H9 (cell line): ENCODE measurements around the gene CDK12. TPM values are rescaled to one million over a fixed set of nuclear protein-coding genes. Genes with fewer than 3 reads are reported as not detected.

ENCODE experiments used
- DNase-seq: peaks from one replicate; pipeline ENCODE4 v3.0.0-alpha.2; 2017
- H2AFZ ChIP-seq: one replicate; pipeline ENCODE4 v1.6.1; 2013; ENCODE audit warnings: mild to moderate bottlenecking, low read length, control low read depth, moderate library complexity
- H2AK5ac ChIP-seq: 2 replicates; pipeline ENCODE4 v1.6.1; 2013; ENCODE audit warnings: low read length, control low read depth, mixed read lengths; ENCODE audit not compliant: insufficient read length
- H2BK120ac ChIP-seq: one replicate; pipeline ENCODE4 v1.6.1; 2013; ENCODE audit warnings: low read depth, mild to moderate bottlenecking, low read length, control low read depth, inconsistent platforms; ENCODE audit not compliant: poor library complexity, severe bottlenecking
- H2BK12ac ChIP-seq: 2 replicates; pipeline ENCODE4 v1.6.1; 2013; ENCODE audit warnings: low read length, control low read depth, mixed read lengths, low read depth; ENCODE audit not compliant: insufficient read length
- H2BK15ac ChIP-seq: 2 replicates; pipeline ENCODE4 v1.6.1; 2013; ENCODE audit warnings: low read depth, low read length, control low read depth
- H2BK20ac ChIP-seq: one replicate; pipeline ENCODE4 v1.6.1; 2013; ENCODE audit warnings: low read depth, mild to moderate bottlenecking, low read length, control low read depth, inconsistent platforms; ENCODE audit not compliant: poor library complexity, severe bottlenecking
- H2BK5ac ChIP-seq: 2 replicates; pipeline ENCODE4 v1.6.1; 2013; ENCODE audit warnings: low read length, control low read depth, mixed read lengths; ENCODE audit not compliant: insufficient read length
- H3K14ac ChIP-seq: 2 replicates; pipeline ENCODE4 v1.6.1; 2013; ENCODE audit warnings: low read length, control low read depth; ENCODE audit not compliant: insufficient read depth
- H3K18ac ChIP-seq: 2 replicates; pipeline ENCODE4 v1.6.1; 2013; ENCODE audit warnings: low read depth, mild to moderate bottlenecking, mixed read lengths, low read length, control low read depth; ENCODE audit not compliant: insufficient read length
- H3K23ac ChIP-seq: 2 replicates; pipeline ENCODE4 v1.6.1; 2013; ENCODE audit warnings: low read length, control low read depth, mixed read lengths, low read depth; ENCODE audit not compliant: insufficient read length
- H3K23me2 ChIP-seq: 2 replicates; pipeline ENCODE4 v1.6.1; 2013; ENCODE audit warnings: low read depth, mild to moderate bottlenecking, mixed read lengths, low read length, control low read depth; ENCODE audit not compliant: insufficient read length, poor library complexity, severe bottlenecking
- H3K27ac ChIP-seq: 2 replicates; pipeline ENCODE4 v1.5.1; 2013; ENCODE audit warnings: low read length, control low read depth, mixed read lengths, low read depth; ENCODE audit not compliant: insufficient read length
- H3K27me3 ChIP-seq: 2 replicates; pipeline ENCODE4 v1.6.1; 2013; ENCODE audit warnings: low read length, control low read depth, inconsistent platforms; ENCODE audit not compliant: insufficient read depth
- H3K4ac ChIP-seq: 2 replicates; pipeline ENCODE4 v1.6.1; 2013; ENCODE audit warnings: low read depth, mild to moderate bottlenecking, control low read depth, inconsistent platforms, low read length, moderate library complexity
- H3K4me1 ChIP-seq: 2 replicates; pipeline ENCODE4 v1.6.1; 2013; ENCODE audit warnings: low read length, control low read depth, inconsistent platforms; ENCODE audit not compliant: insufficient read depth
- H3K4me2 ChIP-seq: 2 replicates; pipeline ENCODE4 v1.6.1; 2013; ENCODE audit warnings: low read length, control low read depth, mixed read lengths; ENCODE audit not compliant: insufficient read length, insufficient read depth
- H3K56ac ChIP-seq: 2 replicates; pipeline ENCODE4 v1.6.1; 2013; ENCODE audit warnings: low read depth, mild to moderate bottlenecking, mixed read lengths, low read length, control low read depth; ENCODE audit not compliant: insufficient read length
- H3K79me1 ChIP-seq: 2 replicates; pipeline ENCODE4 v1.6.1; 2013; ENCODE audit warnings: low read depth, mild to moderate bottlenecking, moderate library complexity, low read length, control low read depth, inconsistent platforms; ENCODE audit not compliant: insufficient read depth, poor library complexity, severe bottlenecking
- H3K79me2 ChIP-seq: 2 replicates; pipeline ENCODE4 v1.6.1; 2013; ENCODE audit warnings: low read length, control low read depth, inconsistent platforms; ENCODE audit not compliant: insufficient read depth
- H3K9ac ChIP-seq: 2 replicates; pipeline ENCODE4 v1.6.1; 2013; ENCODE audit warnings: low read length, control low read depth, mixed read lengths; ENCODE audit not compliant: insufficient read length; ENCODE audit errors: extremely low read depth
- H3K9me3 ChIP-seq: one replicate; pipeline ENCODE4 v1.6.1; 2013; ENCODE audit warnings: low read depth, low read length, inconsistent platforms; ENCODE audit not compliant: control insufficient read depth
- H3T11ph ChIP-seq: one replicate; pipeline ENCODE4 v1.6.1; 2013; ENCODE audit warnings: mild to moderate bottlenecking, low read length, control low read depth, inconsistent platforms
- H4K20me1 ChIP-seq: one replicate; pipeline ENCODE4 v1.6.1; 2013; ENCODE audit not compliant: control insufficient read depth, insufficient read length, insufficient read depth
- H4K5ac ChIP-seq: 2 replicates; pipeline ENCODE4 v1.6.1; 2013; ENCODE audit warnings: low read depth, mild to moderate bottlenecking, mixed read lengths, low read length, control low read depth; ENCODE audit not compliant: insufficient read length
- H4K8ac ChIP-seq: replicated peaks from 2 replicates; pipeline ENCODE4 v1.6.1; 2013; ENCODE audit warnings: low read length, control low read depth, mixed read lengths, low read depth; ENCODE audit not compliant: insufficient read length
- H4K91ac ChIP-seq: 2 replicates; pipeline ENCODE4 v1.6.1; 2013; ENCODE audit warnings: low read depth, mild to moderate bottlenecking, moderate library complexity, mixed read lengths, low read length, control low read depth; ENCODE audit not compliant: insufficient read length
- H3K27ac Mint-ChIP-seq, 3 experiments: 2 replicates in 2 of 3; 3 replicates in 1 of 3; pipeline ENCODE4 v1.8.0; 2020 to 2021; ENCODE audit warnings: mixed read lengths in 3 of 3, mild to moderate bottlenecking in 1 of 3, moderate library complexity in 1 of 3
- H3K27me3 Mint-ChIP-seq: 2 replicates; pipeline ENCODE4 v1.8.0; 2021; ENCODE audit warnings: low read depth, mild to moderate bottlenecking, moderate library complexity, mixed read lengths
- H3K36me3 Mint-ChIP-seq, 3 experiments: 2 replicates in 2 of 3; 3 replicates in 1 of 3; pipeline ENCODE4 v1.8.0; 2020 to 2021; ENCODE audit warnings: low read depth in 3 of 3, mixed read lengths in 3 of 3; ENCODE audit not compliant: insufficient read depth in 1 of 3
- H3K4me1 Mint-ChIP-seq, 2 experiments: 2 replicates each; pipeline ENCODE4 v1.8.0; 2020; ENCODE audit warnings: mixed read lengths in 2 of 2
- H3K4me3 Mint-ChIP-seq, 2 experiments: 2 replicates in 1 of 2; 3 replicates in 1 of 2; pipeline ENCODE4 v1.8.0; 2020 to 2021; ENCODE audit warnings: mild to moderate bottlenecking in 2 of 2, mixed read lengths in 2 of 2, moderate library complexity in 1 of 2
- H3K9me3 Mint-ChIP-seq, 2 experiments: 2 replicates in 1 of 2; 3 replicates in 1 of 2; pipeline ENCODE4 v1.8.0; 2020; ENCODE audit warnings: mild to moderate bottlenecking in 2 of 2, mixed read lengths in 2 of 2, moderate library complexity in 1 of 2
- WGBS: extraction: QIAGEN DNeasy Blood & Tissue Kit; methylation state at CpG from one replicate; pipeline ENCODE4 v1.1.7; 2013; ENCODE audit warnings: missing lambda C conversion rate, low lambda C conversion rate, mixed read lengths; ENCODE audit not compliant: insufficient read length; ENCODE audit errors: extremely low coverage; 5-methylcytosine and 5-hydroxymethylcytosine counted together
- total RNA-seq: library from RNA; stranded (reverse); gene quantifications from 2 replicates; pipeline ENCODE4 v1.2.1, GENCODE V29; 2021
- TF ChIP-seq, protein P1 (sequence below): fragments of 200-600 bp; sonication (generic); conservative IDR thresholded peaks from 3 replicates; pipeline ENCODE4 v1.8.0; 2021; ENCODE audit warnings: antibody characterized with exemption, mild to moderate bottlenecking

CDK12 gene
- total RNA-seq, 1 experiment from 2014 or later: 87.6 TPM

DNA sequence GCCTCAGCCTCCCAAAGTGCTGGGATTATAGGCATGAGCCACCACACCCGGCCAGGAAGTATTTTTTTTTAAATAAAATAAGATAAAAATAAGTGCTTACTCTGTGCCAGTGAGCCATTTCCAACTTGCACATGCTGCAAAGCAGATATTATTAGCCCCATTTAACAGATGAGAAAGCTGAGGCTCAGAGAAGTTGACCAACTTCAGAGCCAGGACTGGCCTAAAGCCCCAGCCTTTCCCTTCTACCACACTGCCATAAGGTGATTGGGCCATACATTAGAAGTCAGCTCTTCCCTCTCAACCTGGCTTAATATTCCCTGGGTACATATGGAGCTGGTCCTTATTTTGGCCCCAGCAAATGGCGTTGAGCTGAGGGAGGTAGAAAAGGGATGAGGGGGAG, 121.4 kb downstream of the CDK12 start:
- H4K5ac ChIP-seq: no peak overlapping the region
- DNase-seq: no peak
- no peak overlapping the region for H2BK12ac ChIP-seq
- no peaks in the 10 kb centered on the region for H3K23me2 ChIP-seq
- Mint-ChIP-seq H3K27ac (no peak overlapping the region), H3K9me3 (no peaks in the 10 kb centered on the region), H3K27me3 (peaks cover 38% of the 10 kb centered on the region), H3K4me1 (peaks cover 32 to 35% of the 10 kb centered on the region in 2 experiments), H3K36me3 (no peaks in the 10 kb centered on the region), H3K4me3 (no peak overlapping the region)
- no peak overlapping the region for H2BK20ac ChIP-seq
- no CpG with 5 or more reads among the region's 2 CpGs for WGBS
- no peak overlapping the region for H3K56ac ChIP-seq
- H3K4ac ChIP-seq: no peak overlapping the region
- no peak overlapping the region for H3K4me2 ChIP-seq
- H4K8ac ChIP-seq: no peak overlapping the region
- H2BK120ac ChIP-seq: no peak overlapping the region
- no peaks in the 10 kb centered on the region for H3K9me3 ChIP-seq
- no peak overlapping the region for H2AK5ac ChIP-seq
- H3K18ac ChIP-seq: no peak overlapping the region
- no peak overlapping the region for H2BK15ac ChIP-seq
- H2BK5ac ChIP-seq: no peak overlapping the region
- H3T11ph ChIP-seq: no peak overlapping the region
- no peak overlapping the region for H3K23ac ChIP-seq
- peaks cover 12% of the 10 kb centered on the region for H3K4me1 ChIP-seq
- no peak overlapping the region for H4K91ac ChIP-seq
- H3K27me3 ChIP-seq: no peaks in the 10 kb centered on the region
- no peaks in the 10 kb centered on the region for H3K79me1 ChIP-seq
- H3K9ac ChIP-seq: no peak overlapping the region
- no peak overlapping the region for H3K14ac ChIP-seq
- TF ChIP-seq, protein P1, sequence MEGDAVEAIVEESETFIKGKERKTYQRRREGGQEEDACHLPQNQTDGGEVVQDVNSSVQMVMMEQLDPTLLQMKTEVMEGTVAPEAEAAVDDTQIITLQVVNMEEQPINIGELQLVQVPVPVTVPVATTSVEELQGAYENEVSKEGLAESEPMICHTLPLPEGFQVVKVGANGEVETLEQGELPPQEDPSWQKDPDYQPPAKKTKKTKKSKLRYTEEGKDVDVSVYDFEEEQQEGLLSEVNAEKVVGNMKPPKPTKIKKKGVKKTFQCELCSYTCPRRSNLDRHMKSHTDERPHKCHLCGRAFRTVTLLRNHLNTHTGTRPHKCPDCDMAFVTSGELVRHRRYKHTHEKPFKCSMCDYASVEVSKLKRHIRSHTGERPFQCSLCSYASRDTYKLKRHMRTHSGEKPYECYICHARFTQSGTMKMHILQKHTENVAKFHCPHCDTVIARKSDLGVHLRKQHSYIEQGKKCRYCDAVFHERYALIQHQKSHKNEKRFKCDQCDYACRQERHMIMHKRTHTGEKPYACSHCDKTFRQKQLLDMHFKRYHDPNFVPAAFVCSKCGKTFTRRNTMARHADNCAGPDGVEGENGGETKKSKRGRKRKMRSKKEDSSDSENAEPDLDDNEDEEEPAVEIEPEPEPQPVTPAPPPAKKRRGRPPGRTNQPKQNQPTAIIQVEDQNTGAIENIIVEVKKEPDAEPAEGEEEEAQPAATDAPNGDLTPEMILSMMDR: no peak
- H4K20me1 ChIP-seq: no peaks in the 10 kb centered on the region
- H3K79me2 ChIP-seq: no peaks in the 10 kb centered on the region
- no peak overlapping the region for H2AFZ ChIP-seq
- H3K27ac ChIP-seq: no peak overlapping the region

Other genes with a start within 250 kb of the CDK12 start
- 1.5 and 2.5 TPM in 2 replicates for gene STAC2, start 235.5 kb upstream of the CDK12 start, total RNA-seq
- 18.2 and 18.4 TPM in 2 replicates for gene FBXL20, start 59.9 kb upstream of the CDK12 start, total RNA-seq
- 59.2 and 61.3 TPM in 2 replicates for gene MED1, start 10.2 kb upstream of the CDK12 start, total RNA-seq
- not detected in 2 replicates for gene NEUROD2, start 146.4 kb downstream of the CDK12 start, total RNA-seq
- 14.7 and 15.5 TPM in 2 replicates for gene PPP1R1B, start 165.5 kb downstream of the CDK12 start, total RNA-seq
- 48.2 and 51.3 TPM in 2 replicates for gene STARD3, start 175.7 kb downstream of the CDK12 start, total RNA-seq
- 2.1 and 2.5 TPM in 2 replicates for gene TCAP, start 203.9 kb downstream of the CDK12 start, total RNA-seq
- 2.1 and 2.3 TPM in 2 replicates for gene PNMT, start 207.0 kb downstream of the CDK12 start, total RNA-seq
- gene PGAP3, start 226.6 kb downstream of the CDK12 start, total RNA-seq: 29.0 and 30.2 TPM in 2 replicates
- 216 and 217 TPM in 2 replicates for gene ERBB2, start 238.6 kb downstream of the CDK12 start, total RNA-seq